ENCODE results near the gene SOX9.

The SOX9 gene

DNA sequence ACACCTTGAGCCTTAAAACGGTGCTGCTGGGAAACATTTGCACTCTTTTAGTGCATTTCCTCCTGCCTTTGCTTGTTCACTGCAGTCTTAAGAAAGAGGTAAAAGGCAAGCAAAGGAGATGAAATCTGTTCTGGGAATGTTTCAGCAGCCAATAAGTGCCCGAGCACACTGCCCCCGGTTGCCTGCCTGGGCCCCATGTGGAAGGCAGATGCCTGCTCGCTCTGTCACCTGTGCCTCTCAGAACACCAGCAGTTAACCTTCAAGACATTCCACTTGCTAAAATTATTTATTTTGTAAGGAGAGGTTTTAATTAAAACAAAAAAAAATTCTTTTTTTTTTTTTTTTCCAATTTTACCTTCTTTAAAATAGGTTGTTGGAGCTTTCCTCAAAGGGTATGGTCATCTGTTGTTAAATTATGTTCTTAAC lies 4.4 kb downstream of the SOX9 start:
- in situ Hi-C loops (cut with MboI; ENCODE audit: low sequenced_read_pairs), result loop anchor here (25.0 kb wide), 1 partner anchor 138 kb away; no protein-coding TSS in a partner anchor

DNA sequence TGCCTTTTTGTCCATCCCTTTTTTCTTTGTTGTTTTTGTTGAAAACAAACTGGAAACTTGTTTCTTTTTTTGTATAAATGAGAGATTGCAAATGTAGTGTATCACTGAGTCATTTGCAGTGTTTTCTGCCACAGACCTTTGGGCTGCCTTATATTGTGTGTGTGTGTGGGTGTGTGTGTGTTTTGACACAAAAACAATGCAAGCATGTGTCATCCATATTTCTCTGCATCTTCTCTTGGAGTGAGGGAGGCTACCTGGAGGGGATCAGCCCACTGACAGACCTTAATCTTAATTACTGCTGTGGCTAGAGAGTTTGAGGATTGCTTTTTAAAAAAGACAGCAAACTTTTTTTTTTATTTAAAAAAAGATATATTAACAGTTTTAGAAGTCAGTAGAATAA lies 4.9 kb downstream of the SOX9 start:
- in situ Hi-C loops (cut with MboI; ENCODE audit: low sequenced_read_pairs), result loop anchor here (25.0 kb wide), 1 partner anchor 138 kb away; no protein-coding TSS in a partner anchor

DNA sequence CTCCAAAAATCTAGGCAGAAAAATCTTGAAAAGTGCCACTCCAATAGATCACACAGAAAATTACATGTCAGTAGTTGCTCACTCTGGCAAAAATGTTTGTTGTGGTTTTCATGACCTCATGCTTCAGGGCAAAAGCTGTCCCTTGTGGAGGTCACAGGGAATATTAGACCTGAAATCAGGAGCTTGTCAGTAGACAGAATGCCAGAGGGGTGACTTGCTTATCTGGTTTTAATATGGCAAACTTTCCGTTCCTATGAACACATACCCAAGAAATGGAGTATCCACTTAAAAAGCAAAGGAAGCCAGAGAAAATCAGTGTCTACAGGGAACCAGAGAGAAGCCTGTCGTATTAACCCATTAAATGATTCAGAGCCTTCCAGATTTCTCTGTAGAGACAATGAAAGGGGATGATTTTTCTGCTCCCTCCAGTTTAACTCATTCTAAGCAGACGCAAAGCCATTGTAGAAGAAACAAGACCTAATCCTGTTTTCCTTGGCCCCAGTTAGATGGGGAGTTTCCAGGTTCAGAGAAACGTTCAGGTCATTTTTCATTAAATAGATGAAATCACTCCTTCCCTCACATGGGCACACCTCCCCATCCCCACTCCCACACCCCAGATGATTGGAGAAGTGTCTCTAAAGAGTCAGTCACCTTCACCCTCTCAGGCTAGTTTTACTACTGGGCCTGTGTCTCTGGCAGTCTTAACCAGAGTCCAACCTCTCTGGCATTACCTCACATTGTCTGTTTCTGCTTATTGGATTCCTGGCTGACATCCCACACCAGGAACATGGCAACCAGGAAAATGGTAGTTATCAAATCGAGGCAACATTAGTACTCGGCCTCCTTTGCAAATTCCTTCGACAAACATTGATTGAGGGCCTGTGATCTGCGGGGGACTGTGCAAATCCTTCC lies 6.0 kb downstream of the SOX9 start:
- in situ Hi-C loops (cut with MboI; ENCODE audit: low sequenced_read_pairs), result loop anchor here (25.0 kb wide), 1 partner anchor 140 kb away; no protein-coding TSS in a partner anchor

DNA sequence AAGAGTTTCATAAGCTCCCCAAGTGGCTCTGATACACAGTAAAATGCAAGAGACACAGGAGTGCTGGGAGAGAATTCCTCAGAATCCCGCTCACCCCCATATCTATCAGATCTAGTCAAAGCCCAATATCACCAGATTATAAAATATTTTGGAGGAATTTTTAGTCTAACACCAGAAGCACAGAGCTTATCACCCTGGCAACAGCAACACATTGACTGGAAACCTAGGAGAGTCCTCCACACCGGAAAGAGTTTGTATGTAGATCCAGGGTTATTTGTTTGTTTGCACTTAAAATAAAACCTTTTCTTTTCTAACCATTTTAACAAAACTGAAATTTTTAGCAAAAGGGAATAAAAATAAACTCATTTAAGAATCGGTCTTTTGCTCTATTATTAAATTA lies 7.2 kb downstream of the SOX9 start:
- in situ Hi-C loops (cut with MboI; ENCODE audit: low sequenced_read_pairs), result loop anchor here (25.0 kb wide), 1 partner anchor 141 kb away; no protein-coding TSS in a partner anchor

DNA sequence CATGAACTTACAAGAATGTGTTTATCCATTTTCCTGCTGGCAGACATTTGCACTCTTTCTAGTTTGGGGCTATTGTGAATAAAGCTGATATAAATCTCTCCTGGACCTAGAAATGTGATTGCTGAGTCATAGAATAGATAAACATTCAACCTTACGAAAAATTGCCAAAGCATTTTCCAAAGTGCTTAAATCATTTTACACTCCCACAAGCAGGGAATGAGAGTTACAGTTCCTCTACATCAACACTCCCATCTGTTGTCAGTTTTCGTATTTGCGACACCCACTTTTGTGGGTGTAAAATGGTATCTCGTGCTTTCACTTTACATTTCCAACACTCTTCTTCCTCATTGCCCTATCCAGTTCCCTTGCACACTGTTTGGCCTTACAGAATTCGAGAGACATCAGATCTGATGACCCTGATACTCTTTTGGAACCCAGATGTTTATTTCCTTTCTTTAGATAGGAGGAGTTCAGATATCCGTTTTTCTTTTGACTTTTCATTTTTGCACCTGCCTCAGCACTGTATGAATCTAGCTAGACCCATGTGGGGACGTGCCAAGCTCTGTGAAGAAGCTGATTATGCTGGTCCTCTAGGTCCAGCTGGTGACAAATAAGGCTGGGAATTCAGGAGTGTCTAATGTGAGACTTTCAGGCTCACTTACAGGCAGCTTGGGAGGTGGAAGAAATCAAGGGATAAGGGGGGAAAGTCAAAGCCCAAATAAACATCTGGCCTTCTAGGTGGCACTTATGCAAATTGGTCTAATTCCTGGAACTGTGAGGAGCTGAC lies 14.0 kb downstream of the SOX9 start:
- in situ Hi-C loops (cut with MboI; ENCODE audit: low sequenced_read_pairs), result loop anchor here (25.0 kb wide), 1 partner anchor 148 kb away; no protein-coding TSS in a partner anchor

DNA sequence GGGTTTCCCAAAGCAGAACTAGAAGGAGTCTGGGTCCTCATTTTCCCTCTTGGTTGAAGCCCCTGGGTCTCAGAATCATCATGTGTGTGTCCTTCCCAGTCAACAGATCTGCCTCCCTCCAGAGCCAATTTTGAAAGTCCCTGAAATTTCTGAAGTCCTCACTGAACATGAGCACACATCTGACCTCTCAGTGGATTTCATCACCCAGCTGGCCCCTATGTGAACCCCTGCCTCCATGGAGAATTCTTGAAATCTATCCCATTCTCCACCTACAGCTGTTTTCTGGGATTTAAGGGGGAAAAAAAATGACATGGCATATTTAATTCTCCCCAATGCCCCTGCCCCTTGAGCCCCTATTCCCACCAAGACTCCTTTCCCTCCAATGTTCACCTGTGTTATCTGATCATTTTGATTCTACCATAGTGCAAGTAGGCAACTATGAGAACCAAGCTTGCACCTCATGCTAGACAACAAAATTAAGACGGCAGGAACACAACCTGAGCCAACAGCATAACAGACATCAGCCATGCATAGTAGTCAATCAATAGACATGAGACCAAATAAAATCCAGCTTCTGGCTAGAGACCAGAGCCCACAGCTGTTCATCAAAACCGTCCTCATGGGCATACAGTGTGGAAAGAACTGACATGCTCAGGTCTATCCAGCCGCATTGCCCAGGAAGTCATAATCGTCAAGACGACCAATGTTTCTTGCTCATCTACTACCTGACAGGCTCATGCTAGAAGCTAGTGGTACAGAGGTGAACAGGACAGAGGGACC lies 14.9 kb downstream of the SOX9 start:
- in situ Hi-C loops (cut with MboI; ENCODE audit: low sequenced_read_pairs), result loop anchor here (25.0 kb wide), 1 partner anchor 148 kb away; no protein-coding TSS in a partner anchor

DNA sequence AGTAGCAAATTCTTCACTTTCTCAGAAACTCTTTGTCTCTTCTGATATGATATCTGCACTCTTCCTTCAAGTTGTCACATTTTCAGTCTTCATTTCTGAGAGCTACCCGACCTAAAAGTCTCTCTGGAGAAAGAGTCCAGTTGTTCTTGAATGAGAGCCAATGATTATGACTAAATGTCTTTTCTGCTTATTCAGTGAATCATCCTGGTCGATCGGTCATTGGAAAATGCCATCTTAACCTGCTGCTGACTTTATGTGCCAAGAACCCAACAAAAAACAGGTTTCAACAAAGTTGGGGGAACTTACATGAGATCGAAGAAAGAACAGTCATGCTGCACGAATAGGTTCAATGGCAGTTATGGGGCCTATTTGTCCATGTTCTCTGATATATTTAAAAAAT lies 15.9 kb downstream of the SOX9 start:
- in situ Hi-C loops (cut with MboI; ENCODE audit: low sequenced_read_pairs), result loop anchor here (25.0 kb wide), 1 partner anchor 149 kb away; no protein-coding TSS in a partner anchor

DNA sequence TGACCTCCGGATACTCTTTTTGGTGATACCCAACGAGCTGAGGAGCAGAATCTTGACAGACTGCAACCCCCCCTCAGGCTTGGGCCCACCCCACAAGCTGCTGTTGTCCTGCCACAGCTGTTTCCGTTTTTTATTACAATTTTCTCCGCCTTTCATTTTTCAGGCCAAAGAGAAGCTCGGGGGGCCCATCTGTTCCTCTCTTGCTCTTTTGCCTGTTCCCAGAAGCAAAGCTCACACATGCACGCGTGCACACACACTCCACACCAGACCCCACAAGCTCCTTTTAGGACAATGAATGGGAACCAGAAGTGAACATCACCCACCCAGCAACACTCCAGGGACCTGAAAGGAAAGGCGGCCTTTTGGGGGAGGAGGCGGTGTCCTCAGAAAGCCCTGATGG lies 16.3 kb downstream of the SOX9 start:
- in situ Hi-C loops (cut with MboI; ENCODE audit: low sequenced_read_pairs), result loop anchor here (25.0 kb wide), 1 partner anchor 150 kb away; no protein-coding TSS in a partner anchor

DNA sequence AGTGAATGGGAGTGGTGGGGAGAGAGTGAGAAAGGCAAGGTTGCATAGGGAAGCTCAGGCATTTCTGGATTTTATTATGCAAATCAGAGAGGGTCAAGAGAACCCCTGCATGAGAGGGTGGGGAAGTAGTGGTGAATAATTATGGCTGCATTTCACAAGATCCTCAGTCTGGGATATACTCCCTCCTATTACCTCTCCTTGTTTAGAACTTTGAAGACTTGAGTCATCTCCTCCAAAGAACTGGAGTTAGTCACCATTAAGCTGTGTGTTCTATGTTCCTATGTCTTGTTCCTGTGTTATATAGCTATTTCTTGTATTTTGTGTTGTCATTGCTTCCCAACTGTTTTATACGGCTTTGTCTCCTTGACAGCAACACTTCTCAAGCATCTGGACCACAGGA lies 18.4 kb downstream of the SOX9 start:
- in situ Hi-C loops (cut with MboI; ENCODE audit: low sequenced_read_pairs), result loop anchor here (25.0 kb wide), 1 partner anchor 152 kb away; no protein-coding TSS in a partner anchor

DNA sequence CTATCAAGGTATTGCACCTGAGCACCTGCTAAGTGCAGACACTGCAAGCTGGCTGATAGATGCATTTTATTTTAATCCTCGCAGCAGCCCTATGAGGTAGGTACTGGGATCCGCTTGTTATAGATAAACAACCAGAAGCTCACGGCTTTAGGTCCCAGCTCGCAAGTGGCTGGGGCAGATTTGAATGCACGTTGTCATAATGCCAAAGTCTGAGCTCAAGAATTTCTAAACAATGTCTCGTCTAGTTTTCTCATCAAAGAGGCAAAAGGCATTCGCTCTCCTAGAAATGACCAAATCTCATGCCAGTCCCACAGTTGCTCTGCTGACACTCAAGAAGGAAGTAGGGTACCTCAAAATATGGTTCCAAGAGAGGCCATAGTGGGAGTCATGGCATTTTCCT lies 20.5 kb downstream of the SOX9 start:
- in situ Hi-C loops (cut with MboI; ENCODE audit: low sequenced_read_pairs), result loop anchor here (25.0 kb wide), 1 partner anchor 154 kb away; no protein-coding TSS in a partner anchor

DNA sequence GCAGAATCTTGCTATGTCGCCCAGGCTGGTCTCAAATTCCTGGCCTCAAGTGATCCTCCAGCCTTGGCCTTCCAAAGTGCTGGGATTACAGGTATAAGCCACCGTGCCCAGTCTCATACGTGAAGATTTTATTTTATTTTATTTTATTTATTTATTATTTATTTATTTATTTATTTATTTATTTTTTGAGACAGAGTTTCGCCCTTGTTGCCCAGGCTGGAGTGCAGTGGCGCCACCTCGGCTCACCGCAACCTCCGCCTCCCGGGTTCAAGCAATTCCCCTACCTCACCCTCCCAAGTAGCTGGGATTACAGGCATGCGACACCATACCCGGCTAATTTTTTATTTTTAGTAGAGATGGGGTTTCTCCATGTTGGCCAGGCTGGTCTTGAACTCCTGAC lies 21.3 kb downstream of the SOX9 start:
- in situ Hi-C loops (cut with MboI; ENCODE audit: low sequenced_read_pairs), result loop anchor here (25.0 kb wide), 1 partner anchor 155 kb away; no protein-coding TSS in a partner anchor

DNA sequence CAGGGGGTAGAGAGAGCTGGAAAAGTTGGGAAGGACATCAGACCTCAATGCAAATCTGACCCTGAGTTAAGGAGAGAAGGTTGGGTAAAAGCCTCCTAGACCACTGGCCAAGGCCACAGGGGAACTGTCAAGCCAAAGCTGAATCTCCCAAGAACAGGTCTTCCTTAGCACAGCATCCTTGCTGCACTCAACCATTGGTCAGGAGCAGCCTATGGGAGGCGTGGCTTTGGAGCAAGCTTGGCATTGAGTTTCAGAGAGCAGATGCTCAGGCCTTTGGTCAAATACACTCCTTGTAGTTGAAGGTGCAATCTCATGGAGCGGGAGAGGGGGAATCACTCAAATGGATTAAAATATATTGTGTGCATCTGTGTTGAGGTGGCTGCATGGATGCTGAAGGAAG lies 21.8 kb downstream of the SOX9 start:
- in situ Hi-C loops (cut with MboI; ENCODE audit: low sequenced_read_pairs), result loop anchor here (25.0 kb wide), 1 partner anchor 155 kb away; no protein-coding TSS in a partner anchor

DNA sequence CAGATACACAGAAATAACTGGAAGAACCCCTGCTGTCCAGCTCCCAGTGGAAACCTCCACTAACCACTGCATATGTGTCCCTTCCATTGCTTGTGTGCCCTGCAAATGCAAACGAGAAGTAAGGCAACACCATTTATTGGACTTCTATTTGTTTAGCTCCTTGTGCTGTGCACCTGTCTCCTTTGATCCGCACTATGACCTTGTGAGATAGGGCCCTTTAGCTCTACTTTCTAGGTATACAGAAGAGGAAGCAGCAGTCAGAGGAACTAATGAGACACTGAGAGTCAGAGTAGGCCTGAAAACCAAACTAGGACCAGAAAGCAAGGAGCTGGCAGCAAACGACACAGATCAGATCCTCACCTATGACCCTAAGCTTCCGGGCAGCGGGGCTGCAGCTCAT lies 22.4 kb downstream of the SOX9 start:
- in situ Hi-C loops (cut with MboI; ENCODE audit: low sequenced_read_pairs), result loop anchor here (25.0 kb wide), 1 partner anchor 156 kb away; no protein-coding TSS in a partner anchor

DNA sequence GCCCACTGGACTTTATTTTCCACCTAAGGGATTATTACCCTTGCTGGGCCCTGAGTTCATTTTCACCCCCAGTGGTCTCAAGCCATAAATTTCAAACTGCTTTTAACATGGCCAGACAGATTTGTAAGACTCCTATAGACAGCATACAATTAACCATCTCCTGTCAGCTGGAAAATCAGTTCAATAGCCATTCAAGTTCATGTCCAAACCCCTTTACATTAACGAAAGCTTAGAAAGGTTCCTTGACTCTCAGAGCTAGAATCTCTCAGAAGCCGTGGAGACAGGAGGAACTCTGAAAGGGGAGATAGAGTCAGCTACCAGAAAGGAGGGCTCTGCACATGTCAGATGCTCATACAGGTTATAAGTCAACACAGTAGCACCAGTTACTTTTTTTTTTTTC lies 23.3 kb downstream of the SOX9 start:
- in situ Hi-C loops (cut with MboI; ENCODE audit: low sequenced_read_pairs), result loop anchor here (25.0 kb wide), 1 partner anchor 157 kb away; no protein-coding TSS in a partner anchor

DNA sequence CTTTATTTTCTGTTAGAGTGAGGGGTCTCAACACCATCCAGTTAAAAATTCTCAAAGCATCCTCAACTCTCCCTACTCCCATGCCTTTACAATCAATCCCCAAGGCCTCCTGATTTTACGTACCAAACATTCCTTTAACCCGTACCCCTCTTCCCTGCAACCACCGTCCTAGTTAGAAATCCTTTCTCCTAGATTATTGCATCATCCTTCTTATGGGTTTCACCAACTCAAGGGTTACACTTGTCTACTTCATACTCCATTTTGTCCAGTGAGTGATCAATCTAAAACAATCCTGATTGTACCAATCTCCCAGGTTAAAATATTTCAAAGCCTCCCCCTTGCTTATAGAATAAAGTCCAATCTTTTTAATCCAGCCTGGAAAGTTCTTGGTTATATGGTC lies 24.7 kb downstream of the SOX9 start:
- in situ Hi-C loops (cut with MboI; ENCODE audit: low sequenced_read_pairs), result loop anchor here (25.0 kb wide), 1 partner anchor 158 kb away; no protein-coding TSS in a partner anchor

DNA sequence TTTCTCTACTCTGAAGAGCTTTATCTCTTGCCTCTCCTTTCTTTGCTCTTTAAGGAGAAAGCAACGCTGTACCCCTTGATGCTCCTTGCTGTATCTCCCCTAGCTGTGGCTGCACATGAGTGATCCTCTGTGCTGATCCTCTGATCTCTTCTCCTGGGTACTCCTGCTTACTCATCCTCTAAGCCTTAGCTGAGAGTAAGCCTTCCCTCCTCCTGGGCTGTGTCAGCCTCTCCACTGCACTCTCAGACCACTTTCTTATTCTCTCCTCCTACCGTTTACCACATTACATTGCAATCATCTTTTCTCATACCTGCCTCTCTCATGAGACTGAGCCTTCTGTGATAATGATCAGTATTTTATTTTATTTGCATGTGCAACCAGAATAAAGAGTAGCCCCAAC lies 25.1 kb downstream of the SOX9 start:
- in situ Hi-C loops (cut with MboI; ENCODE audit: low sequenced_read_pairs), result loop anchor here (25.0 kb wide), 1 partner anchor 159 kb away; no protein-coding TSS in a partner anchor

DNA sequence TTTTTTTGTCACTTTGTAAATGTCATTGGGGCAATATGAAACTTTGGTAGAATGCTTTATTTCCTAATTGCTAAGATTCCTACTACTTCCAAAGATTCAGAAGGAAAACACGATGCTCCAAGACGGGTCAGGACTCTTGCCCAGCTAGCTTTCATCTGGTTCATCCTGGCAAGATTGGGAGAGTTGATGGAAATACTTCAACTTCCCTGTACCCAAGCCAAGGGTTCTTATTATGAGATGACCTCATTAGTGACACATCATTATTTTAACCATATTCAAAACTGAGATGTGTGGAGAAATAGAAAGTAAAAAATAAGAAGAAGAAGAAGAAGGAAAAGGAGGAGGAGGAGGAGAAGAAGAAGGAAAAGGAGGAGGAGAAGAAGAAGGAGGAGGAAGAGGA lies 25.6 kb downstream of the SOX9 start:
- in situ Hi-C loops (cut with MboI; ENCODE audit: low sequenced_read_pairs), result loop anchor here (25.0 kb wide), 1 partner anchor 159 kb away; no protein-coding TSS in a partner anchor

DNA sequence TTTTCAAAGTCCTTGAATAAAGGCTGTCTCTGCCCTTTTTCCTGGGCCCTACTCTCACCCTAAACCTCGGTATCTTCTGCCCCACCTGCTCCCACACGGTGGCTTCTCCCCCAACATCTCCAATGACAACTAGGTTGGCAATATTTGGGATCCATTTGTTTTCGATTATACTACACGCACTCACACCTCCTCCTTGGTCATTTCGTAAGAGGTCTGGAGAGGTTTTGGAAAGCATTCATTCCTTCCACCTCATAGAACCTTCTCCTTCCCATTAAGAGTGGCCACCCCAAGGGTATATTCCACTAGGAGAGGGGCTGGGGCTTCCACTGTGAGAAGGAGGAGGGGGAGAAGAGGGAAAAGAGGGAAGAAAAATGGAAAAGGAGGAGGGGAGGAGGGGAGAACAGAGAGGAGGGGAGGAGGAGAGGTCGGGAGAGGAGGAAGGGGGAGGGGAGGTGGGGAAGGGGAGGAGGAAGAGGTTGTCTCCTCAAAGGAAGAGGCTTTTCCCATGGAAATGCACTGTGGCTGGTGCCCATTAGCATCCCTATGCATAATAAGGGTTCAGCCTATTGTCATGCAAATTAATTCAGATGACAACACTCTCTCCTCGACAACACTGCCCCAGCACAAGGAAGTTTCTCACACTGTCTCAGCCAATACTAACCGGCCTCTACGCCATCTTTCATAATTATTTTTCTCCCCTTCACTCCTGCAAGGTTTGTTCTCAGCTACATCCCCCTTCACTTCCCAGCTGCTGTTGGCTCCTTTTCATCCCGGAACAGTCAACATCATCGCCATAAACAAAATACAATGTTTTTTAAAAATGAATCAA lies 30.0 kb downstream of the SOX9 start:
- in situ Hi-C loops (cut with MboI; ENCODE audit: low sequenced_read_pairs), result no loop called here
